ENCODE results near the gene SND1. TPM values are rescaled to one million over a fixed set of nuclear protein-coding genes. Genes with fewer than 3 reads are reported as not detected.

SND1 gene
- total RNA-seq, 2 experiments from 2014 or later, result 132 to 148 TPM

GRCh38 chr7:127922656-127923055, 270.7 kb downstream of the SND1 start:
- H3K36me3 Mint-ChIP-seq, result peaks cover 5% of the 10 kb centered on the region
- no peaks in the 10 kb centered on the region for H3K27me3 Mint-ChIP-seq
- no peak for ATAC-seq (ENCODE audit: low read depth)
- no peaks in the 10 kb centered on the region for H3K9me3 Mint-ChIP-seq
- no peak overlapping the region for H3K27ac Mint-ChIP-seq
- POLR2A ChIA-PET, result no interaction called here
- DNase-seq, result no peak
- H3K4me1 Mint-ChIP-seq, result peaks cover 7% of the 10 kb centered on the region
- H3K4me3 Mint-ChIP-seq, result no peak overlapping the region

- Mint-ChIP-seq H3K4me3 (no peak overlapping the region), H3K9me3 (no peaks in the 10 kb centered on the region), H3K27me3 (no peaks in the 10 kb centered on the region), H3K27ac (no peak overlapping the region), H3K4me1 (peaks cover 9% of the 10 kb centered on the region), H3K36me3 (peaks cover 11% of the 10 kb centered on the region)
- DNase-seq, result no peak
- ATAC-seq (ENCODE audit: low read depth), result no peak
- POLR2A ChIA-PET, result no interaction called here
These were observed 272.9 kb downstream of the SND1 start for GRCh38 chr7:127924874-127925273.

DNA sequence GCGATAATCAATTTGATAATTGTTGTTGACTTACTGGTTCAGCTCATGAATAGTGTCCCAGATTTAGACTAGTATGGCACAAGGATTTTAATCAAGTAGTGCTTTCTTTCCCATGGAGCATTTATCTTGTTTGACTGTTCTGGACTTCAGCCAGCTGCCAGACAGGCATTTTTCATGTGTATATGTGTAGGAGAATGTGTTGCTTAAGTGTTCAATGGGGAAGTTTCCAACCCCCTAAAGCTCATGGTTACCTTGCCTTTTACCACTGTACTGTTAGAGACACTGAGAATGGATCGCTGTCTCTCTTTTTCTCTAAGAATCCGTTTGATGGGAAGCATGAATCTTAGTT, 275.3 kb downstream of the SND1 start:
- Mint-ChIP-seq H3K27me3 (no peaks in the 10 kb centered on the region), H3K27ac (no peak overlapping the region), H3K4me1 (peaks cover 2% of the 10 kb centered on the region), H3K9me3 (no peaks in the 10 kb centered on the region), H3K4me3 (no peak overlapping the region), H3K36me3 (peaks cover 21% of the 10 kb centered on the region)
- ATAC-seq (ENCODE audit: low read depth) (no peak), DNase-seq (no peak)
- POLR2A ChIA-PET, result no interaction called here

- Mint-ChIP-seq H3K4me1 (peaks cover 2% of the 10 kb centered on the region), H3K4me3 (no peak overlapping the region)
These were observed 276.2 kb downstream of the SND1 start for GRCh38 chr7:127928222-127928621.

GRCh38 chr7:127928852-127929251, 276.9 kb downstream of the SND1 start:
- POLR2A ChIA-PET, result no interaction called here
- H3K4me3 Mint-ChIP-seq, result no peak overlapping the region
- no peaks in the 10 kb centered on the region for H3K27me3 Mint-ChIP-seq
- H3K4me1 Mint-ChIP-seq, result peaks cover 2% of the 10 kb centered on the region
- no peaks in the 10 kb centered on the region for H3K9me3 Mint-ChIP-seq
- no peak overlapping the region for H3K27ac Mint-ChIP-seq
- DNase-seq (no peak), ATAC-seq (ENCODE audit: low read depth) (no peak)
- peaks cover 21% of the 10 kb centered on the region for H3K36me3 Mint-ChIP-seq

More at GRCh38 chr7:127928222-127928621, 276.2 kb downstream of the SND1 start:
- H3K9me3 Mint-ChIP-seq, result no peaks in the 10 kb centered on the region
- no peak overlapping the region for H3K27ac Mint-ChIP-seq
- no peak for DNase-seq
- POLR2A ChIA-PET, result no interaction called here
- H3K27me3 Mint-ChIP-seq, result no peaks in the 10 kb centered on the region
- peaks cover 21% of the 10 kb centered on the region for H3K36me3 Mint-ChIP-seq
- no peak for ATAC-seq (ENCODE audit: low read depth)

DNA sequence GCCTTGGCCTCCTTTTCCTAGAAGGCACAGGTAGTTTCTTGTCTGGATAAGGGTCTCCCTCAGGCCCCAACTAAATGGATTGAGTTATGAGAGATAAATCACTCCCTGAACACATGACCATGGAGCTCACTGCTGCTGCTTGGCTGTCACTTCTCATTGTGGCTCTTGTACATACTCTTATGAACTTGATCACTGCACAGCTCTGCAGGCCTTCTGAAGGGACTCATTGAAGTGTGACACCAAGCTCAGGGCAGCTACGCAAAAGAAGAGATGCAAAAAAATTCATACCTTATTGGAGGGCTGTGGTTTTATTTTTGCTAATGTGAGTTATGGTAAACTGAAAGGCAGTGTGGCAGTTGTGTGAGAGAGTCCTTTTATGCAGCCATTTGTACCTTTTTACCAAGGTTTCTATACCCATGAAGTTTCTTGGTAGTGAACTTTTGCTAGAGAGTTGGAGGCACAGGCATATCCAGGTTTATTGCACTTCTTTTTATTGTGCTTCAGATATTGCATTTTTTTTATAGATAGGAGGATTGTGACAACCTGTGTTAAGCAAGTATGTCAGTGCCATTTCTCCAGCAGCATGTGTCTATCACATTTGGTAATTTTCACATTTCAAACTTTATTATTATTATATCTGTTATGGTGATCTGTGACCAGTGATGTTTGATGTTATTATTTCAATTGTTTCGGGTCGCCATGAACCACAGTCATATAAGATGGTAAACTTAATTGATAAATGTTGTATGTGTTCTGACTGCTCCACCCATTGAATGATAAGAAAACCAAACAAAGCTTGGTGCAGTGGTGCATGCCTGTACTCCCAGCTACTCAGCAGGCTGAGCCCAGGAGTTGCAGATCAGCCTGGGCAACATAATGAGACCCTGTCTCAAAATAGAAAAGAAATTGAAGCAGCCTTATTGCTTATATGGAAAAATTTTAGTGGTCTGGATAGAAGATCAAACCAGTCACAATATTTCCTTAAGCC, 278.6 kb downstream of the SND1 start:
- POLR2A ChIA-PET, result no interaction called here
- ATAC-seq (ENCODE audit: low read depth), result no peak
- Mint-ChIP-seq H3K36me3 (peaks cover 29% of the 10 kb centered on the region), H3K27ac (no peak overlapping the region), H3K4me1 (peaks cover 2% of the 10 kb centered on the region), H3K4me3 (no peak overlapping the region), H3K9me3 (no peaks in the 10 kb centered on the region), H3K27me3 (no peaks in the 10 kb centered on the region)
- no peak for DNase-seq

- Mint-ChIP-seq H3K9me3 (no peaks in the 10 kb centered on the region), H3K4me3 (no peak overlapping the region), H3K27ac (no peak overlapping the region), H3K27me3 (no peaks in the 10 kb centered on the region), H3K36me3 (peaks cover 25% of the 10 kb centered on the region), H3K4me1 (peaks cover 2% of the 10 kb centered on the region)
- DNase-seq (no peak), ATAC-seq (ENCODE audit: low read depth) (no peak)
- POLR2A ChIA-PET, result no interaction called here
These were observed 280.1 kb downstream of the SND1 start for GRCh38 chr7:127932076-127932475.

- Mint-ChIP-seq H3K36me3 (peaks cover 25% of the 10 kb centered on the region), H3K27me3 (no peaks in the 10 kb centered on the region), H3K4me1 (peaks cover 2% of the 10 kb centered on the region), H3K9me3 (no peaks in the 10 kb centered on the region), H3K4me3 (no peak overlapping the region), H3K27ac (no peak overlapping the region)
- POLR2A ChIA-PET, result no interaction called here
- DNase-seq (no peak), ATAC-seq (ENCODE audit: low read depth) (no peak)
These were observed 280.5 kb downstream of the SND1 start for GRCh38 chr7:127932496-127932895.

DNA sequence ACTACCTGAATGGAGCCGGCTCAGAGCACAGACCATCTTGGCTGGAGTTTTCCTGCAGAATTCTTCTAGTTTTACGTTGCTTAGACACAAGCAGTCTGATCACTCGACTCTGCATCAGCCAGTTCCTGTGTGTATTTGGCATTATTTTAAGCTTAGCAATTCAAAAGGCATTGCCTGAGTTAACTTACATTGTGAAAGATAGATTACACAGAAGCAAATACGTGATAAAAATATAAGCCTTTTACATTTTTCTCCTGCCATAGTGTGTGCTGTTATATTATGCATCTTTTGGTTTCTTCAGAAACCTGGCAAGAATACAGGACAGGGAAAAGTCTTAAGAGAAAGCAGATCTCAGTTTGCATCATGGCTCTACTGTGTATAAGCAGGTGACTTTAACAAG, 281.2 kb downstream of the SND1 start:
- Mint-ChIP-seq H3K27me3 (no peaks in the 10 kb centered on the region), H3K4me3 (no peak overlapping the region), H3K36me3 (peaks cover 24% of the 10 kb centered on the region), H3K9me3 (no peaks in the 10 kb centered on the region), H3K27ac (no peak overlapping the region), H3K4me1 (peaks cover under 1% of the 10 kb centered on the region)
- ATAC-seq (ENCODE audit: low read depth) (no peak), DNase-seq (no peak)
- POLR2A ChIA-PET, result no interaction called here

GRCh38 chr7:127934711-127935110, 282.7 kb downstream of the SND1 start:
- Mint-ChIP-seq H3K9me3 (no peaks in the 10 kb centered on the region), H3K4me1 (no peaks in the 10 kb centered on the region), H3K36me3 (peaks cover 21% of the 10 kb centered on the region), H3K27ac (no peak overlapping the region), H3K4me3 (no peak overlapping the region), H3K27me3 (no peaks in the 10 kb centered on the region)
- POLR2A ChIA-PET, result no interaction called here
- ATAC-seq (ENCODE audit: low read depth), result no peak
- no peak for DNase-seq

GRCh38 chr7:127935847-127936376, 283.9 kb downstream of the SND1 start:
- Mint-ChIP-seq H3K9me3 (no peaks in the 10 kb centered on the region), H3K36me3 (peaks cover 12% of the 10 kb centered on the region), H3K27ac (no peak overlapping the region), H3K4me3 (no peak overlapping the region), H3K4me1 (no peaks in the 10 kb centered on the region), H3K27me3 (no peaks in the 10 kb centered on the region)
- POLR2A ChIA-PET, result no interaction called here
- ATAC-seq (ENCODE audit: low read depth) (no peak), DNase-seq (no peak)

DNA sequence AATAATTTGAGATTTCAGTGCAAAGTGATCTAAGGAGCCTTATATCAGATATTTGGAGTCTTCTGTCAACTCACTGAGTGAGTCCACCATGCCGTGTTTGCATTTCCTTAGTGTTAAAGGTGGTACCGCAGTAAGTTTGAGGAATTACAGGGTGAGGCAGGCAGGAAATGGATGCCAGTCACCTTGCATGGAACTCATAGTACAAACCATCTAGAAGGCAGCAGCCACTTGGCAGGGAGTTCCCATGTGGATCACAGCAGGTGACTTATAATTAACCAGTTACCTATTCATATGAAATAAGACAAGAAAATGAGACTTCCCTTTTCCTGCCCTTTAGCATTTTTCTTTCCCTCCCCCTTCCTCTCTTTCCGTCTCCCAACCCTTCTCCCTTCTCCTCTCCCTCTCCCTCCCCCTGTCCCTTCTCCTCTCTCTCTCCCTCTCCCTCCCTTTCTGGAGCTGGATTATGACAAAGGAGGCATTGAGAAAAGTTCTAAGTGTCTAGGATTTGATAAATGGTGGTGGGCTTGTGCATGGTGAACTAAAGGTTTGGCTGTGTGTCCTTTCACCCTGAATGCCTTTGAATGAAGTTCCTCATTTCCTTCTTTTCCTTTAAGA, 285.2 kb downstream of the SND1 start:
- ATAC-seq (ENCODE audit: low read depth) (no peak), DNase-seq (no peak)
- Mint-ChIP-seq H3K27ac (no peak overlapping the region), H3K27me3 (no peaks in the 10 kb centered on the region), H3K9me3 (no peaks in the 10 kb centered on the region), H3K4me3 (no peak overlapping the region), H3K4me1 (no peaks in the 10 kb centered on the region), H3K36me3 (peaks cover 8% of the 10 kb centered on the region)
- POLR2A ChIA-PET, result no interaction called here

DNA sequence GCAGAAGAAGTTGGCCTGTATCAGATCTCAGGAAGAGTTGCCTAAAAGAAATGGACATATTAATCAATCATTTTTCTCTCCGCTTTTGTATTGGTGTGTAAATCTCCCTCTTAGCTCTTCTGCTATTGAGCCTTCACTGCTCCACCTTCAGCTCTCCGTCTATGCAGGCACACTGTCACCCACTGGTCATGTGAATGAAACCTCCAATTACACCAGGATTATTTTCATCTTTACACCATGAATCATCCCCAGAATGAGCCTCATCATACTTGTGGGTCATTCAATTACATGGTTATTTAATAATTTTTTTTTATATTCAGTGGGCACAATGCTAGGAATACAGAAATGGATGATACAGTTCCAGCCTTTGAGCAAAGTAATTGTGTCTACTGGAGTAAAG, 286.6 kb downstream of the SND1 start:
- POLR2A ChIA-PET, result no interaction called here
- Mint-ChIP-seq H3K9me3 (no peaks in the 10 kb centered on the region), H3K4me3 (no peak overlapping the region), H3K4me1 (no peaks in the 10 kb centered on the region), H3K36me3 (peaks cover 12% of the 10 kb centered on the region), H3K27ac (no peak overlapping the region), H3K27me3 (no peaks in the 10 kb centered on the region)
- ATAC-seq (ENCODE audit: low read depth), result no peak
- DNase-seq, result no peak
